K562 (cell line): ENCODE measurements around the gene SYNRG. TPM values are rescaled to one million over a fixed set of nuclear protein-coding genes. Genes with fewer than 3 reads are reported as not detected.

Experiments
- ATF6 ChIP-seq: sonication (generic); formaldehyde crosslinking; IDR thresholded peaks from 2 replicates; pipeline ENCODE4 v1.4.0; 2020; ENCODE audit warnings: mild to moderate bottlenecking, missing genetic modification reagents
- E2F5 ChIP-seq: sonication (generic); formaldehyde crosslinking; IDR thresholded peaks from 2 replicates; pipeline ENCODE4 v1.8.0; 2022; ENCODE audit warnings: mild to moderate bottlenecking, missing genetic modification reagents
- FIP1L1 ChIP-seq: fragments of 200-400 bp; formaldehyde crosslinking; IDR thresholded peaks from 2 replicates; pipeline ENCODE4 v1.6.1; 2018; ENCODE audit warnings: mild to moderate bottlenecking, low read depth, low read length; ENCODE audit not compliant: poor library complexity, severe bottlenecking
- FOXO4 ChIP-seq: fragments of 450-650 bp; formaldehyde crosslinking; IDR thresholded peaks from 2 replicates; pipeline ENCODE4 v1.4.0; 2020; ENCODE audit warnings: mild to moderate bottlenecking, moderate library complexity
- JUND ChIP-seq, 2 experiments: IDR thresholded peaks; 2 replicates in 1 of 2; 3 replicates in 1 of 2; pipeline ENCODE4 v1.6.1; 2011; ENCODE audit warnings: borderline replicate concordance in 2 of 2, low read depth in 2 of 2, low read length in 2 of 2, improper control_type of control experiment in 1 of 2, missing biosample characterization in 1 of 2, missing genetic modification characterization in 1 of 2, missing genetic modification reagents in 1 of 2
- MXI1 ChIP-seq: IDR thresholded peaks from 2 replicates; pipeline ENCODE4 v1.6.1; 2011; ENCODE audit warnings: low read depth, mild to moderate bottlenecking, improper control_type of control experiment, low read length
- SAFB ChIP-seq: fragments of 200-400 bp; formaldehyde crosslinking; IDR thresholded peaks from 2 replicates; pipeline ENCODE4 v1.6.1; 2017; ENCODE audit warnings: low read depth, low read length, borderline replicate concordance
- SETDB1 ChIP-seq: IDR thresholded peaks from one replicate; pipeline ENCODE4 v1.6.1; 2012; ENCODE audit warnings: low read length, control low read depth, inconsistent platforms
- SIN3A ChIP-seq, 2 experiments: fragments of 150-350 bp in 1 of 2; IDR thresholded peaks; 2 replicates each; pipeline ENCODE4 v1.6.1; 2011 to 2016; ENCODE audit warnings: borderline replicate concordance in 2 of 2, low read depth in 2 of 2, low read length in 2 of 2, mild to moderate bottlenecking in 2 of 2, moderate library complexity in 2 of 2; ENCODE audit not compliant: control insufficient read depth in 1 of 2
- SIRT6 ChIP-seq: IDR thresholded peaks from one replicate; pipeline ENCODE4 v1.6.1; 2012; ENCODE audit warnings: low read depth, mild to moderate bottlenecking, control low read depth, inconsistent platforms, low read length, moderate library complexity
- ZC3H4 ChIP-seq: sonication (generic); formaldehyde crosslinking; IDR thresholded peaks from 2 replicates; pipeline ENCODE4 v1.9.0; 2021; ENCODE audit warnings: missing genetic modification reagents, borderline replicate concordance
- ZNF280A ChIP-seq: fragments of 450-650 bp; IDR thresholded peaks from 2 replicates; pipeline ENCODE4 v1.6.1; 2018; ENCODE audit warnings: mild to moderate bottlenecking, low read depth; ENCODE audit not compliant: partially characterized antibody
- ZNF354B ChIP-seq: fragments of 250-450 bp; sonication (Bioruptor Pico); IDR thresholded peaks from 2 replicates; pipeline ENCODE4 v1.4.0; 2020
- ZNF764 ChIP-seq: fragments of 250-450 bp; sonication (Bioruptor Pico); IDR thresholded peaks from 2 replicates; pipeline ENCODE4 v1.4.0; 2020; ENCODE audit warnings: low read depth, mild to moderate bottlenecking, moderate library complexity
- polyA plus RNA-seq, 8 experiments: library from polyadenylated mRNA; depleted of rRNA in 4 of 8; stranded (reverse) in 5 of 8; unstranded in 3 of 8; fragments of >200 nt; fragmentation: Nextera tagmentation in 2 of 8; fragmentation: Illumina TruSeq in 1 of 8; extraction: Ambion mirVana in 2 of 8; extraction: Trizol in 1 of 8; gene quantifications; 2 replicates each; pipeline versions ENCODE4 v1.2.1 to v1.2.3, GENCODE V29; 2011 to 2014; ENCODE audit warnings: inconsistent platforms in 1 of 8, missing spikeins in 1 of 8
- total RNA-seq, 7 experiments: library from RNA; depleted of rRNA in 6 of 7; stranded (reverse); fragments of >200 nt in 6 of 7; fragmentation: Illumina TruSeq in 2 of 7; extraction: Trizol in 2 of 7; gene quantifications; 2 replicates each; pipeline versions ENCODE4 v1.2.1 to v1.2.3, GENCODE V29; 2011 to 2021; ENCODE audit warnings: low replicate concordance in 1 of 7
- TF ChIP-seq, protein P1 (sequence below), 2 experiments: fragments of 450-650 bp in 1 of 2; sonication (generic) in 1 of 2; formaldehyde crosslinking; conservative IDR thresholded peaks; 2 replicates each; pipeline versions ENCODE4 v1.4.0 to v1.8.1; 2020 to 2022; ENCODE audit warnings: mild to moderate bottlenecking in 1 of 2, missing genetic modification reagents in 1 of 2
- TF ChIP-seq, protein P2 (sequence below): sonication (generic); formaldehyde crosslinking; IDR thresholded peaks from 2 replicates; pipeline ENCODE4 v1.8.0; 2023; ENCODE audit warnings: mild to moderate bottlenecking, missing genetic modification reagents
- TF ChIP-seq, protein P3 (sequence below): fragments of 250-450 bp; sonication (Bioruptor Pico); IDR thresholded peaks from 2 replicates; pipeline ENCODE4 v1.8.0; 2022; ENCODE audit warnings: moderate library complexity, mild to moderate bottlenecking, inconsistent platforms

SYNRG gene
- total and polyA plus RNA-seq, 9 of the 15 experiments (the other 6 are each of a cell fraction or from before 2014, with no cell fraction given): 2.9 to 28.2 (median 15.1) TPM

GRCh38 chr17:37643118-37643766, 34.0 kb upstream of the SYNRG start, which contains the start of gene DDX52 (continued):
- no peak for TF ChIP-seq FOXO4 (CRISPR knock-in tag)
- no peak for TF ChIP-seq SETDB1
- no peak for TF ChIP-seq ZNF354B (CRISPR knock-in tag)
- TF ChIP-seq E2F5 (CRISPR knock-in tag): no peak
- TF ChIP-seq, protein P1, sequence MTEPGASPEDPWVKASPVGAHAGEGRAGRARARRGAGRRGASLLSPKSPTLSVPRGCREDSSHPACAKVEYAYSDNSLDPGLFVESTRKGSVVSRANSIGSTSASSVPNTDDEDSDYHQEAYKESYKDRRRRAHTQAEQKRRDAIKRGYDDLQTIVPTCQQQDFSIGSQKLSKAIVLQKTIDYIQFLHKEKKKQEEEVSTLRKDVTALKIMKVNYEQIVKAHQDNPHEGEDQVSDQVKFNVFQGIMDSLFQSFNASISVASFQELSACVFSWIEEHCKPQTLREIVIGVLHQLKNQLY (CRISPR knock-in tag; conservative IDR thresholded peaks at IDR 0.05): no peak
- 0 out of 4 replicates have a peak, but pooled peaks have one; percentile 8 to 39 for TF ChIP-seq SIN3A (IDR thresholded peaks at IDR 0.05; ENCODE audit: borderline replicate concordance in 2 of 2, control insufficient read depth in 1 of 2, low read depth in 2 of 2, low read length in 2 of 2)
- no peak for TF ChIP-seq ZNF280A
- no peak for TF ChIP-seq FIP1L1
- TF ChIP-seq, protein P2, sequence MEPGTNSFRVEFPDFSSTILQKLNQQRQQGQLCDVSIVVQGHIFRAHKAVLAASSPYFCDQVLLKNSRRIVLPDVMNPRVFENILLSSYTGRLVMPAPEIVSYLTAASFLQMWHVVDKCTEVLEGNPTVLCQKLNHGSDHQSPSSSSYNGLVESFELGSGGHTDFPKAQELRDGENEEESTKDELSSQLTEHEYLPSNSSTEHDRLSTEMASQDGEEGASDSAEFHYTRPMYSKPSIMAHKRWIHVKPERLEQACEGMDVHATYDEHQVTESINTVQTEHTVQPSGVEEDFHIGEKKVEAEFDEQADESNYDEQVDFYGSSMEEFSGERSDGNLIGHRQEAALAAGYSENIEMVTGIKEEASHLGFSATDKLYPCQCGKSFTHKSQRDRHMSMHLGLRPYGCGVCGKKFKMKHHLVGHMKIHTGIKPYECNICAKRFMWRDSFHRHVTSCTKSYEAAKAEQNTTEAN (CRISPR knock-in tag): no peak
- TF ChIP-seq ZNF764 (CRISPR knock-in tag): no peak
- no peak for TF ChIP-seq ATF6
- TF ChIP-seq JUND (IDR thresholded peaks at IDR 0.05; ENCODE audit: borderline replicate concordance, low read depth, low read length): no peak
- TF ChIP-seq JUND (tag; IDR thresholded peaks at IDR 0.05; ENCODE audit: borderline replicate concordance, low read depth, low read length): no peak
- TF ChIP-seq MXI1: no peak
- TF ChIP-seq ZC3H4 (CRISPR knock-in tag): no peak
- TF ChIP-seq SAFB: no peak
- no peak for TF ChIP-seq SIRT6
- TF ChIP-seq, protein P3, sequence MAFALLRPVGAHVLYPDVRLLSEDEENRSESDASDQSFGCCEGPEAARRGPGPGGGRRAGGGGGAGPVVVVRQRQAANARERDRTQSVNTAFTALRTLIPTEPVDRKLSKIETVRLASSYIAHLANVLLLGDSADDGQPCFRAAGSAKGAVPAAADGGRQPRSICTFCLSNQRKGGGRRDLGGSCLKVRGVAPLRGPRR: no peak
